CD4-positive, alpha-beta T cell treated with Interleukin-4 for 1 hour (primary cell): ENCODE data around the gene TBX10.
"Not testable (repeated sequence)": the region's sequence is repeated elsewhere in the genome, so short reads cannot be mapped to it uniquely, and the experiment has no call there.

ENCODE experiments used
- DNase-seq, 2 donors: peaks; one replicate each; pipeline ENCODE4 v3.0.0-alpha.2; 2020 to 2022

The TBX10 gene

GRCh38 chr11:67639438-67639859 lies at the start of gene TBX10:
Gene TBX10, minus strand, starts transcription at chr11:67639763. Its CDS starts 291 bp downstream, at chr11:67639472.
- no peak for DNase-seq

GRCh38 chr11:67689178-67689577 lies 49.6 kb upstream of the TBX10 start:
- DNase-seq = no peak

- DNase-seq = no peak
These were observed 48.4 kb upstream of the TBX10 start for GRCh38 chr11:67687986-67688385.

- not testable (repeated sequence) for DNase-seq
These were observed 46.2 kb upstream of the TBX10 start for GRCh38 chr11:67685641-67686332.

GRCh38 chr11:67682126-67683034 lies 42.8 kb upstream of the TBX10 start:
- not testable (repeated sequence) for DNase-seq

- DNase-seq = no peak
These were observed 41.3 kb upstream of the TBX10 start for GRCh38 chr11:67680696-67681470.

- no peak for DNase-seq
These were observed 35.6 kb upstream of the TBX10 start for GRCh38 chr11:67675058-67675747.

GRCh38 chr11:67674442-67674871 lies 34.9 kb upstream of the TBX10 start, which contains the start of gene ALDH3B2:
Gene ALDH3B2, minus strand, starts transcription at chr11:67674623. Its CDS starts 7,688 bp downstream, at chr11:67666935.
- DNase-seq = no peak

GRCh38 chr11:67673902-67674301 lies 34.3 kb upstream of the TBX10 start:
- DNase-seq = no peak

- DNase-seq = no peak
These were observed 33.8 kb upstream of the TBX10 start for GRCh38 chr11:67673358-67673757.

- no peak for DNase-seq
These were observed 31.6 kb upstream of the TBX10 start for GRCh38 chr11:67671211-67671520.

GRCh38 chr11:67670316-67671210 lies 31.0 kb upstream of the TBX10 start:
- no peak for DNase-seq

GRCh38 chr11:67668192-67668551 lies 28.6 kb upstream of the TBX10 start:
- DNase-seq = no peak

GRCh38 chr11:67667490-67668191 lies 28.1 kb upstream of the TBX10 start:
- peak in 1 of 2 donors; percentile 41 for DNase-seq

GRCh38 chr11:67666676-67667489 lies 27.3 kb upstream of the TBX10 start:
- no peak for DNase-seq

GRCh38 chr11:67666303-67666645 lies 26.7 kb upstream of the TBX10 start:
- no peak for DNase-seq

- no peak for DNase-seq
These were observed 26.2 kb upstream of the TBX10 start for GRCh38 chr11:67665541-67666302.

GRCh38 chr11:67664696-67665540 lies 25.4 kb upstream of the TBX10 start:
- DNase-seq = no peak
